ENCODE measurements around the gene PRKN. TPM values are rescaled to one million over a fixed set of nuclear protein-coding genes. Genes with fewer than 3 reads are reported as not detected.

The PRKN gene
- total and polyA plus RNA-seq, 2 donors (not counting 3 experiments of a cell fraction or from before 2014, with no cell fraction given) = 0.06 TPM; not detected in 1

DNA sequence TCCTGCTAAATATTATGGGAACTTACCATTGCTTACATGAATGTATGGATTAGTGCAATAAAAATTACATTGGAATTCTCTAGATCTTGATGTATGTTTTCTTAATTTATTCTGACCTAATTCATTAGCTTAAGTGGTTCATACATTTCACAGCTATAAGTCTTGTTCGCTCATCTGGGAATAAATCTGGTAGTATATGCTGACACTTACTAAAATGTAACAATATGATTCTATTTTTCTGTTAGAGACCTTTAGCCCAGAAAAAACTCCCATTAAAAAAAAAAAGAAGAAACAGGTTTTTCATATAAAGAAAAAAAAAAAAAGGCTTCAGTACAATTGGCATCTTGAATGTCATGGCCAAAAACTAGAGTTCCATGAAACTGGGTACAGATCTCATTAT, 1059.6 kb downstream of the PRKN start:
- H3K4me3 ChIP-seq (replicated peaks in 1 of 3; ENCODE audit: insufficient read depth in 1 of 3, low read depth in 1 of 3, low read length in 3 of 3) = no peak overlapping the region
- H3K4me1 ChIP-seq (ENCODE audit: control insufficient read depth, extremely low read depth, insufficient read depth, low read length) = no peaks in the 10 kb centered on the region
- no peaks in the 10 kb centered on the region for H3K36me3 ChIP-seq (ENCODE audit: control insufficient read depth in 2 of 2, extremely low read depth in 1 of 2, insufficient read depth in 2 of 2, low read length in 2 of 2)
- DNase-seq (ENCODE audit: low read depth, low spot score) (no peak), FAIRE-seq (no peak)
- no peaks in the 10 kb centered on the region for H3K9me1 ChIP-seq (replicated peaks; ENCODE audit: control insufficient read depth, extremely low read depth, insufficient read depth, low read length)
- no peak overlapping the region for H3K4me2 ChIP-seq (ENCODE audit: insufficient read depth, low read length)
- dilution Hi-C loops (cut with MboI; ENCODE audit: extremely low pct_ligation_motif_present, low sequenced_read_pairs) (no loop called here), intact Hi-C loops (cut with micrococcal nuclease) (no loop called here)
- POLR2A ChIA-PET = no interaction called here
- H3K27ac ChIP-seq (ENCODE audit: insufficient read depth, low read depth, low read length) = no peak overlapping the region
- CTCF ChIA-PET = no interaction called here
- BruUV-seq (replicated peaks) = no TSS peak
- H2AFZ ChIP-seq (ENCODE audit: low read depth, low read length) = no peak overlapping the region
- H3K27me3 ChIP-seq (ENCODE audit: control insufficient read depth in 2 of 2, insufficient read depth in 2 of 2, low read length in 2 of 2) = no peaks in the 10 kb centered on the region
- TF ChIP-seq, protein P1, sequence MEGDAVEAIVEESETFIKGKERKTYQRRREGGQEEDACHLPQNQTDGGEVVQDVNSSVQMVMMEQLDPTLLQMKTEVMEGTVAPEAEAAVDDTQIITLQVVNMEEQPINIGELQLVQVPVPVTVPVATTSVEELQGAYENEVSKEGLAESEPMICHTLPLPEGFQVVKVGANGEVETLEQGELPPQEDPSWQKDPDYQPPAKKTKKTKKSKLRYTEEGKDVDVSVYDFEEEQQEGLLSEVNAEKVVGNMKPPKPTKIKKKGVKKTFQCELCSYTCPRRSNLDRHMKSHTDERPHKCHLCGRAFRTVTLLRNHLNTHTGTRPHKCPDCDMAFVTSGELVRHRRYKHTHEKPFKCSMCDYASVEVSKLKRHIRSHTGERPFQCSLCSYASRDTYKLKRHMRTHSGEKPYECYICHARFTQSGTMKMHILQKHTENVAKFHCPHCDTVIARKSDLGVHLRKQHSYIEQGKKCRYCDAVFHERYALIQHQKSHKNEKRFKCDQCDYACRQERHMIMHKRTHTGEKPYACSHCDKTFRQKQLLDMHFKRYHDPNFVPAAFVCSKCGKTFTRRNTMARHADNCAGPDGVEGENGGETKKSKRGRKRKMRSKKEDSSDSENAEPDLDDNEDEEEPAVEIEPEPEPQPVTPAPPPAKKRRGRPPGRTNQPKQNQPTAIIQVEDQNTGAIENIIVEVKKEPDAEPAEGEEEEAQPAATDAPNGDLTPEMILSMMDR (IDR thresholded peaks at IDR 0.05; ENCODE audit: extremely low read depth in 1 of 2, insufficient read depth in 1 of 2, low read depth in 1 of 2, low read length in 2 of 2) = no peak
- no peak for TF ChIP-seq POLR2A (IDR thresholded peaks at IDR 0.05; ENCODE audit: low read depth, low read length)
- no peak overlapping the region for H3K9ac ChIP-seq (replicated peaks; ENCODE audit: extremely low read depth, insufficient read depth, low read length)
- no peaks in the 10 kb centered on the region for H3K79me2 ChIP-seq (ENCODE audit: control insufficient read depth, insufficient read depth, low read length)
- H3K9me3 ChIP-seq (replicated peaks; ENCODE audit: control insufficient read depth, insufficient read depth, low read length) = no peaks in the 10 kb centered on the region
- no peaks in the 10 kb centered on the region for H4K20me1 ChIP-seq (replicated peaks; ENCODE audit: control insufficient read depth, extremely low read depth, insufficient read depth, low read length)

GRCh38 chr6:161663682-161664081, 1063.9 kb downstream of the PRKN start:
- no peaks in the 10 kb centered on the region for H3K9me1 ChIP-seq (replicated peaks; ENCODE audit: control insufficient read depth, extremely low read depth, insufficient read depth, low read length)
- intact Hi-C loops (cut with micrococcal nuclease) = no loop called here

More at GRCh38 chr6:161663682-161664081, 1063.9 kb downstream of the PRKN start:
- no peaks in the 10 kb centered on the region for H3K27me3 ChIP-seq (ENCODE audit: control insufficient read depth in 2 of 2, insufficient read depth in 2 of 2, low read length in 2 of 2)
- TF ChIP-seq POLR2A (IDR thresholded peaks at IDR 0.05; ENCODE audit: low read depth, low read length) = no peak
- TF ChIP-seq, protein P1 (IDR thresholded peaks at IDR 0.05; ENCODE audit: extremely low read depth in 1 of 2, insufficient read depth in 1 of 2, low read depth in 1 of 2, low read length in 2 of 2) = no peak
- TF ChIP-seq POLR2AphosphoS5 (IDR thresholded peaks at IDR 0.05; ENCODE audit: insufficient read depth, low read depth, low read length) = no peak
- no peak for TF ChIP-seq FOS (IDR thresholded peaks at IDR 0.05; ENCODE audit: borderline replicate concordance, insufficient read depth, low read length)
- TF ChIP-seq JUN (IDR thresholded peaks at IDR 0.05; ENCODE audit: borderline replicate concordance, insufficient read depth, insufficient read length, low read depth) = no peak
- no peak for TF ChIP-seq EZH2 (IDR thresholded peaks at IDR 0.05; ENCODE audit: borderline replicate concordance, low read depth, low read length, severe bottlenecking)
- no peak for TF ChIP-seq MAX (IDR thresholded peaks at IDR 0.05; ENCODE audit: insufficient read depth, insufficient read length)
- no peak for TF ChIP-seq GATA2 (IDR thresholded peaks at IDR 0.05; ENCODE audit: insufficient read depth, insufficient read length, low read depth, low read length)
- no peak for TF ChIP-seq MYC (IDR thresholded peaks at IDR 0.05; ENCODE audit: low read depth, low read length)
- no peak for FAIRE-seq
- H2AFZ ChIP-seq (ENCODE audit: low read depth, low read length) = no peak overlapping the region
- no peaks in the 10 kb centered on the region for H4K20me1 ChIP-seq (replicated peaks; ENCODE audit: control insufficient read depth, extremely low read depth, insufficient read depth, low read length)
- no peak overlapping the region for H3K9ac ChIP-seq (replicated peaks; ENCODE audit: extremely low read depth, insufficient read depth, low read length)
- H3K9me3 ChIP-seq (replicated peaks; ENCODE audit: control insufficient read depth, insufficient read depth, low read length) = no peaks in the 10 kb centered on the region
- no peak overlapping the region for H3K4me3 ChIP-seq (replicated peaks in 1 of 3; ENCODE audit: insufficient read depth in 1 of 3, low read depth in 1 of 3, low read length in 3 of 3)
- dilution Hi-C loops (cut with MboI; ENCODE audit: extremely low pct_ligation_motif_present, low sequenced_read_pairs) = no loop called here
- no peaks in the 10 kb centered on the region for H3K36me3 ChIP-seq (ENCODE audit: control insufficient read depth in 2 of 2, extremely low read depth in 1 of 2, insufficient read depth in 2 of 2, low read length in 2 of 2)
- H3K27ac ChIP-seq (ENCODE audit: insufficient read depth, low read depth, low read length) = no peak overlapping the region
- BruUV-seq (replicated peaks) = no TSS peak
- ChIA-PET CTCF (no interaction called here), POLR2A (no interaction called here)
- no peaks in the 10 kb centered on the region for H3K79me2 ChIP-seq (ENCODE audit: control insufficient read depth, insufficient read depth, low read length)
- H3K4me2 ChIP-seq (ENCODE audit: insufficient read depth, low read length) = no peak overlapping the region
- no peaks in the 10 kb centered on the region for H3K4me1 ChIP-seq (ENCODE audit: control insufficient read depth, extremely low read depth, insufficient read depth, low read length)
- no peak for DNase-seq (ENCODE audit: low read depth, low spot score)

Measured in endothelial cell of umbilical vein (primary cell).